ENCODE data around the gene KRABD2.

GRCh38 chr17:8366231-8366630, 10.3 kb downstream of the KRABD2 start:
- TF ChIP-seq, protein P1, sequence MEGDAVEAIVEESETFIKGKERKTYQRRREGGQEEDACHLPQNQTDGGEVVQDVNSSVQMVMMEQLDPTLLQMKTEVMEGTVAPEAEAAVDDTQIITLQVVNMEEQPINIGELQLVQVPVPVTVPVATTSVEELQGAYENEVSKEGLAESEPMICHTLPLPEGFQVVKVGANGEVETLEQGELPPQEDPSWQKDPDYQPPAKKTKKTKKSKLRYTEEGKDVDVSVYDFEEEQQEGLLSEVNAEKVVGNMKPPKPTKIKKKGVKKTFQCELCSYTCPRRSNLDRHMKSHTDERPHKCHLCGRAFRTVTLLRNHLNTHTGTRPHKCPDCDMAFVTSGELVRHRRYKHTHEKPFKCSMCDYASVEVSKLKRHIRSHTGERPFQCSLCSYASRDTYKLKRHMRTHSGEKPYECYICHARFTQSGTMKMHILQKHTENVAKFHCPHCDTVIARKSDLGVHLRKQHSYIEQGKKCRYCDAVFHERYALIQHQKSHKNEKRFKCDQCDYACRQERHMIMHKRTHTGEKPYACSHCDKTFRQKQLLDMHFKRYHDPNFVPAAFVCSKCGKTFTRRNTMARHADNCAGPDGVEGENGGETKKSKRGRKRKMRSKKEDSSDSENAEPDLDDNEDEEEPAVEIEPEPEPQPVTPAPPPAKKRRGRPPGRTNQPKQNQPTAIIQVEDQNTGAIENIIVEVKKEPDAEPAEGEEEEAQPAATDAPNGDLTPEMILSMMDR (IDR thresholded peaks at IDR 0.05): no peak
- TF ChIP-seq POLR2A (IDR thresholded peaks at IDR 0.05): no peak

All from uterus (tissue), 2 donors.